HG03354 (cell line): ENCODE data around the gene BRF1.

Source experiments
- ATAC-seq: cut with Tn5 transposase; IDR thresholded peaks from one replicate; pipeline ENCODE4 v1.9.1; 2021; ENCODE audit warnings: mild to moderate bottlenecking; ENCODE audit not compliant: unreplicated experiment, poor library complexity, severe bottlenecking

Gene BRF1

GRCh38 chr14:105272623-105273022, 28.2 kb downstream of the BRF1 start:
- ATAC-seq: no peak

GRCh38 chr14:105271224-105271890, 29.4 kb downstream of the BRF1 start:
- no peak for ATAC-seq

DNA sequence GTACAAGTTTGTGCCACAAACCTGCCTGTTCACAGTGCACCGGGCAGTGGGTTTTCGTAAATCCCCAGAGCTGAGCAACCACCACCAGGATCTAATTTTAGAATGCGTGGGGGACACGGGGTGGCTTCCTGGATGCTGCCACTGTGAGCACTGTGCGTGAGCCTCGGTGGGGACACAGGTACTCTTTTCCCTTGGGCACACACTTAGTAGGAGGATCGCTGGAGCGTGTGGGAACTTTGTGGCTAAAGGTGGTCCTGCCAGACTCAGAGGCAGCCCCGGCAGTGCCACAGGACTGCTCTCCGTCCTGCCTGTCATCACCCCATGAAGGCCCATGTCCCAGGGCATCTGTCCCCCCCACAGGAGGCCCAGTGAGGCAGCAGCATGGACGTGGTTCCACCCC, 31.4 kb downstream of the BRF1 start:
- no peak for ATAC-seq

GRCh38 chr14:105268736-105269354, 32.0 kb downstream of the BRF1 start:
- ATAC-seq: no peak

GRCh38 chr14:105267820-105268548, 32.8 kb downstream of the BRF1 start:
- ATAC-seq: no peak

GRCh38 chr14:105261781-105262180, 39.0 kb downstream of the BRF1 start:
- no peak for ATAC-seq

GRCh38 chr14:105260959-105261358, 39.8 kb downstream of the BRF1 start:
- no peak for ATAC-seq

DNA sequence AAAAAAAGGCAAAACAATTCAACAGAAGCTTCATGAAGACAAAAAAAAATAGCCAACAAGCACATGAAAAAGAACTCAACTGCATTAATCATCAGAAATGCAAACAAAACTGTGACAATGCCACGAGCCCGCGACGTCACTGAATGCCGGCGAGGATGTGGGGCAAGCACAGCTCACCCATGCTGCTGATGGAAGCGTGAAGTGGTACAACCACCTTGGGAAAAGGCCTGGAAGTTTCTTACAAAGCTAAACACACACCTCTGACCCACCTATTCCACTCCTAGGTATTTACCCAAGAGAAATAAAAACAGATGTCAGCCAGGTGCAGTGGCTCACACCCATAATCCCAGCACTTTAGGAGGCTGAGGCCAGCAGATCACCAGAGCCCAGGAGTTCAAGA, 42.0 kb downstream of the BRF1 start:
- no peak for ATAC-seq

DNA sequence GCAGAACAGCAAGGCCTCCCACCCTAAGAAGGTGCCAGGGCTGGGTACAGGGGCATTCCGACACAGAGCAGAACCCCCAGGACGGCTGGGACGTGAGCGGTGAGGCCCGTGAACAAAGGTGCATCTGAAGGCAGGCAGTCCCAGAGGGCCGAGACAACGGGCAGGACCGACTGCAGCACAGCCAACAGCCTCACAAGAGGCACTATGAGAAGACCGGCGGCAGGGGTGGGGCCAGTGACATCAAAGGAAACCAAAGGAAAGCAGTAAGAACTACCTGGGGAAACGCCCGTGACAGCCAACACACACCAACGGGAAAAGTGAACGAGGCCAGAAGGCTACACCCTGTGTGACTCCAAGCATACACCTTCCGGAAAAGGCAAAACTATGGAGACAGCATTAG, 43.3 kb downstream of the BRF1 start:
- ATAC-seq: no peak

- no peak for ATAC-seq
Measured at GRCh38 chr14:105256292-105256960, 44.4 kb downstream of the BRF1 start.

DNA sequence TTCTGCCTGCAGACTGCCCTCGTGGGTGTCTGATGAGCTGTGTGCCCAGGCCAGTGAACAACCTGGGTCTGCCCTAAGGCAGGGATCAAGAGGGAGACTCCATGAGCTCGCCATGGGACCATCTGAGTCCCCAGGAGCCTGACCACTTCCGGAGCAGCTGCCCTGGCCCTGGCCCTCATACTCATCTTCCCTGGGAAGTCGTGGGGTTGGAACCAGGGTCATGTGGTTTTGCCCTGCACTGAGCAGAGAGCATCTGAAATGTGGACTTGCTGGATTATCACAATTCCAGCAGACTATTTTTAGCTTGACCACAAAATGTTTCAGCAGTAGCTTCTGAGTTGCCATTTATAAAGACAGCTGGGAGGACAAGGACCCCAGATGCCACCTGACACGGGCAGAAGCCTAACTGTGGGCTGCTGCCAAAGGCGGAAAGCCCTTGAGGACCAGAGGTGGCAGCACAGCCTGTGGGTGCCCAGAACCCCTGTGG, 45.7 kb downstream of the BRF1 start:
- ATAC-seq: no peak

GRCh38 chr14:105253329-105253682, 47.5 kb downstream of the BRF1 start:
- no peak for ATAC-seq

GRCh38 chr14:105252552-105253328, 48.1 kb downstream of the BRF1 start:
- ATAC-seq: no peak

- no peak for ATAC-seq
Measured at GRCh38 chr14:105251920-105252319, 48.9 kb downstream of the BRF1 start.

- no peak for ATAC-seq
Measured at GRCh38 chr14:105250986-105251385, 49.8 kb downstream of the BRF1 start.

DNA sequence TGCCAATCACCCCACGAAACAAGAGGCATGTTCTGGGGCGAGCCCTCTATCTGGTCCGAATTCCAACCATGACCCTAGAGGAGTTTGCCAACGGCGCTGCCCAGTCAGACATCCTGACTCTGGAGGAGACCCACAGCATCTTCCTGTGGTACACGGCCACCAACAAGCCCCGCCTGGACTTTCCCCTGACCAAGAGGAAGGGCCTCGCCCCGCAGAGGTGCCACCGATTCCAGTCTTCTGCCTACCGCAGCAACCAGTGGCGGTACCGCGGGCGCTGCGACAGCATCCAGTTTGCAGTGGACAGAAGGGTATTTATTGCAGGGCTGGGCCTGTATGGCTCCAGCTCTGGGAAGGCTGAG, 50.8 kb downstream of the BRF1 start:
- no peak for ATAC-seq

GRCh38 chr14:105249182-105250007, 51.4 kb downstream of the BRF1 start:
- ATAC-seq: no peak

GRCh38 chr14:105248368-105249181, 52.2 kb downstream of the BRF1 start, which contains the start of gene BTBD6:
TSS of gene BTBD6 (plus strand) at chr14:105248533. CDS start at chr14:105248712, 179 bp downstream.
- peak; percentile 93 for ATAC-seq
